Subcutaneous adipose tissue (tissue), 4 donors: Measurements from ENCODE around the gene APCDD1L. TPM values are rescaled to one million over a fixed set of nuclear protein-coding genes. Genes with fewer than 3 reads are reported as not detected.

Source experiments
- CTCF ChIP-seq: fragments of 450-650 bp; IDR thresholded peaks from one replicate; pipeline ENCODE4 v1.5.1; 2016; ENCODE audit warnings: low read depth, mild to moderate bottlenecking, control low read depth, antibody characterized with exemption, moderate library complexity
- total RNA-seq, 4 donors: library from RNA; depleted of rRNA; stranded (reverse); fragments of >200 nt; gene quantifications; one replicate each; pipeline ENCODE4 v1.1.0, GENCODE V29; 2016

APCDD1L gene
- total RNA-seq, 4 donors from 2014 or later, result 0.17 to 0.22 TPM; not detected in 2

DNA sequence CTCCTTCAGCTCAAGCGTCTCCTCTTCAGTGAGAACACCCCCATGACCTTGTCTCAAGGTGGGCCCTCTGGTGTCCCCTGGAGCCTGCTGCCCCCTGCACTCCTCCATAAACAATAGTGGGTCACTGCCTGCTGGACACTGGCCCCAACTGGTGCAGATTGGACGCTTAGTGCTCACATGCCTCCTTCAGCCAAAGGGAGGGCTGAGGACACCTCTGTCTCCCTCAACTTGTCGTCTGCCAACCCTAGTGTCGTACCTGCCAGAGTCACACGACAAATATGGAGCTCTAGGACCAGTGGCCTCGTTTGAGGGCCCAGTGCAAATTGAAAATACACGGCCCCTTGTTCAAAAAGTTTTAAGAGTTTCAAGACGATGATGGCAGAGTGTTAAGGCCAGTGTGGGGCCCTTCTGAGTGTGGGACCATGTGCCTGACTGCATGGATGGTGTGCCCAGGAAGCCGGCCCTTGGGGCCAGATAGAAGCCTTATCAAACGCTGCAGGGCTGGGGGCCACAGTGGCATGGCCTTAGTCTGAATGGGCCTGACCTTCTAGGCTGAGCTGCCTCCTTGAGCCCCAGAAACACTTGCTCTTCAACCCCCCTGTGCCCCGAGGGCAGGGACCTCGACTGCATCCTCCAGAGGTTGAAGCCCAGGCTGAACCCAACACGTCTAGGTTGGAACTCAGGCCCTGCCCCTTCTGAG lies 20.1 kb downstream of the APCDD1L start:
- no peak for TF ChIP-seq CTCF

DNA sequence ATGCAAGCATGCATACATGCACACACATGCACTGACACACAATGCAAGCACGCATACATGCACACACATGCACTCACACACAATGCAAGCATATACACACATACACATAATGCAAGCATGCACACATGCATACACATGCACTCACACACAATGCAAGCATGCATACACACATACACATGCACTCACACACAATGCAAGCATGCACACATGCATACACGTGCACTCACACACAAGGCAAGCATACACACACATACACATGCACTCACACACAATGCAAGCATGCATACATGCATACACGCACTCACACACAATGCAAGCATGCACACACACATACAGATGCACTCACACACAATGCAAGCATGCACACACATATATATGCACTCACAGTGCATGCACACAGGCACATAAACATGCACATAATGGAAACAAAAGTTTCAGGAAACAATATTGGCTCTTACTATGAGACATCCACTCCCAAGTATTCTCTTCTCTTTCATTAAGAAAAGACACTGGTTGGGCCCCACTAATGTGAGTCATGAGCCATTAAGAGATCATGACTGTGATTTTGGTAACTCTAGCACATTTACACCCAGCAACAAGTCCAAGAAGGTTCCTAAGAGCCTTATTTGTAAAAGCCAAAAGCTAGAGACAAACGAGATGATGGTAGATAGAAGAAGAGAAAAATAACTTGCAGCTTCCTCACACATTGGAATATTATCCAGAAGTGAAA lies 22.2 kb downstream of the APCDD1L start:
- TF ChIP-seq CTCF, result no peak

GRCh38 chr20:58492074-58492718 lies 23.0 kb downstream of the APCDD1L start:
- TF ChIP-seq CTCF, result no peak

DNA sequence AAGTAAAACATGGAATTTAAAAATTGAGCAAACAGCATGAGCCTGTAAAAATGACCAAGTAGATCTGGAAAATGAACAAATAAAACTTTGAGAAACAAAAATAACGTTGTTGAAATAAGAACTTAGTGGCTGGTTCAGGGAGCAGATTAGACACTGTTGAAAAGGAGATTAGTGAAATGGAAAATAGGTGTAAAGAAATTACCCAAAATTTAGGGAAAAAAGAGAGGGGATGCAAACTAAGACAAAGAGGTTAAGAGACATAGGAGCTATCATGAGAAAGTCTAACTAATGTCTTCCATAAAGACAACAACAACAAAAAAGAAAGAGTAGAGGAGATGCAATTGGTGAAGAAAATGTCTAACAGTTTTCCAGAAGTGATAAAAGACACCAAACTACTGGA lies 29.0 kb downstream of the APCDD1L start:
- TF ChIP-seq CTCF, result no peak

- no peak for TF ChIP-seq CTCF
These were observed 29.8 kb downstream of the APCDD1L start for GRCh38 chr20:58485393-58485792.

- TF ChIP-seq CTCF, result no peak
These were observed 31.7 kb downstream of the APCDD1L start for GRCh38 chr20:58483470-58483869.

- TF ChIP-seq CTCF, result no peak
These were observed 32.1 kb downstream of the APCDD1L start for GRCh38 chr20:58483051-58483450.
